Tibial artery (tissue), 4 donors: ENCODE results near the gene ITPRID1.

Source experiments
- DNase-seq, 2 donors: peaks; one replicate each; pipeline ENCODE4 v3.0.0-alpha.2; 2019
- H3K27ac ChIP-seq, 2 donors: fragments of 200-600 bp; sonication (generic) in 1 of 2; 1 replicate in 1 of 2; 2 replicates in 1 of 2; pipeline ENCODE4 v1.5.1; 2018 to 2019; ENCODE audit warnings: mild to moderate bottlenecking in 1 of 2
- H3K27me3 ChIP-seq, 2 donors: fragments of 200-600 bp; sonication (generic) in 1 of 2; one replicate each; pipeline versions ENCODE4 v1.5.1 to v1.6.0; 2016 to 2019
- H3K36me3 ChIP-seq, 3 donors: fragments of 200-600 bp; sonication (generic) in 2 of 3; one replicate each; pipeline ENCODE4 v1.5.1; 2016 to 2019; ENCODE audit warnings: mild to moderate bottlenecking in 2 of 3
- H3K4me1 ChIP-seq, 4 donors: fragments of 200-600 bp; sonication (generic) in 2 of 4; 1 replicate in 3 of 4; 2 replicates in 1 of 4; pipeline ENCODE4 v1.5.1; 2016 to 2019
- H3K4me3 ChIP-seq, 2 donors: fragments of 200-600 bp; sonication (generic) in 1 of 2; 1 replicate in 1 of 2; 2 replicates in 1 of 2; pipeline ENCODE4 v1.5.1; 2018 to 2019; ENCODE audit warnings: mild to moderate bottlenecking in 2 of 2
- H3K9me3 ChIP-seq, 3 donors: fragments of 200-600 bp; sonication (generic) in 1 of 3; one replicate each; pipeline ENCODE4 v1.5.1; 2016 to 2019
- intact Hi-C: fragments of 100-400 bp; cut with DNase I; formaldehyde crosslinking; loops from one replicate; pipeline ENCODE4 v1.15.0; 2023; ENCODE audit warnings: low total_unique reads
- TF ChIP-seq, protein P1 (sequence below), 2 experiments: fragments of 200-600 bp in 1 of 2; fragments of 450-650 bp in 1 of 2; IDR thresholded peaks; one replicate each; pipeline ENCODE4 v1.5.1; 2017 to 2019; ENCODE audit warnings: antibody characterized with exemption in 2 of 2, mild to moderate bottlenecking in 1 of 2, moderate library complexity in 1 of 2

ITPRID1 gene

GRCh38 chr7:31633894-31634494 lies 120.1 kb downstream of the ITPRID1 start:
- H3K4me3 ChIP-seq: no peak overlapping the region
- no peaks in the 10 kb centered on the region for H3K4me1 ChIP-seq
- TF ChIP-seq, protein P1, sequence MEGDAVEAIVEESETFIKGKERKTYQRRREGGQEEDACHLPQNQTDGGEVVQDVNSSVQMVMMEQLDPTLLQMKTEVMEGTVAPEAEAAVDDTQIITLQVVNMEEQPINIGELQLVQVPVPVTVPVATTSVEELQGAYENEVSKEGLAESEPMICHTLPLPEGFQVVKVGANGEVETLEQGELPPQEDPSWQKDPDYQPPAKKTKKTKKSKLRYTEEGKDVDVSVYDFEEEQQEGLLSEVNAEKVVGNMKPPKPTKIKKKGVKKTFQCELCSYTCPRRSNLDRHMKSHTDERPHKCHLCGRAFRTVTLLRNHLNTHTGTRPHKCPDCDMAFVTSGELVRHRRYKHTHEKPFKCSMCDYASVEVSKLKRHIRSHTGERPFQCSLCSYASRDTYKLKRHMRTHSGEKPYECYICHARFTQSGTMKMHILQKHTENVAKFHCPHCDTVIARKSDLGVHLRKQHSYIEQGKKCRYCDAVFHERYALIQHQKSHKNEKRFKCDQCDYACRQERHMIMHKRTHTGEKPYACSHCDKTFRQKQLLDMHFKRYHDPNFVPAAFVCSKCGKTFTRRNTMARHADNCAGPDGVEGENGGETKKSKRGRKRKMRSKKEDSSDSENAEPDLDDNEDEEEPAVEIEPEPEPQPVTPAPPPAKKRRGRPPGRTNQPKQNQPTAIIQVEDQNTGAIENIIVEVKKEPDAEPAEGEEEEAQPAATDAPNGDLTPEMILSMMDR (IDR thresholded peaks at IDR 0.05): peak; percentile 46 to 60
- no peaks in the 10 kb centered on the region for H3K27me3 ChIP-seq
- no peak overlapping the region for H3K27ac ChIP-seq
- peak in 1 of 2 donors; percentile 29 for DNase-seq
- no peaks in the 10 kb centered on the region for H3K9me3 ChIP-seq
- intact Hi-C loops: loop anchor here (10.0 kb wide), 2 partner anchors 199 to 499 kb away; no protein-coding TSS in a partner anchor
- no peaks in the 10 kb centered on the region for H3K36me3 ChIP-seq

DNA sequence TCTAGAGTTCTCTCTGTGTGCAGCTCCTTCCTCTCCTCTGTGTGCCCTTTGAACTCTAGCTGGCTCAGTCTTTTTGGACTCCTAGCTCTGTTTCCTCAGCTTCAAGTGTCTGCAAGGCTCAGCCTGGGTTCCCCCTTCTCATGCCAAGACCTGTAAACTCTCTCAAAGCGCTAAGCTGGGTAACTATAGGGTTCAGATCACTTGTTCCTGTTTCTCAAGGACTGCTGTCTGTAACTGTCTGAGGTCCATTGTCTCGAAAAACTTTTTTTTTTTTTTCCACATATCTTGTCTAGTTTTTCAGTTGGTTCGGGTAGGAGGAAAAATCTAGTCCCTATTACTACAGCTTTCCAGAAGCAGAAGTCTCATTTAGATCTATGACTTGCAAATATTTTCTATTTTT lies 126.5 kb downstream of the ITPRID1 start:
- H3K4me3 ChIP-seq: no peak overlapping the region
- TF ChIP-seq, protein P1 (IDR thresholded peaks at IDR 0.05): no peak
- intact Hi-C loops: no loop called here
- H3K27me3 ChIP-seq: no peaks in the 10 kb centered on the region
- no peak for DNase-seq
- H3K36me3 ChIP-seq: no peaks in the 10 kb centered on the region
- no peaks in the 10 kb centered on the region for H3K9me3 ChIP-seq
- no peak overlapping the region for H3K27ac ChIP-seq
- no peaks in the 10 kb centered on the region for H3K4me1 ChIP-seq

DNA sequence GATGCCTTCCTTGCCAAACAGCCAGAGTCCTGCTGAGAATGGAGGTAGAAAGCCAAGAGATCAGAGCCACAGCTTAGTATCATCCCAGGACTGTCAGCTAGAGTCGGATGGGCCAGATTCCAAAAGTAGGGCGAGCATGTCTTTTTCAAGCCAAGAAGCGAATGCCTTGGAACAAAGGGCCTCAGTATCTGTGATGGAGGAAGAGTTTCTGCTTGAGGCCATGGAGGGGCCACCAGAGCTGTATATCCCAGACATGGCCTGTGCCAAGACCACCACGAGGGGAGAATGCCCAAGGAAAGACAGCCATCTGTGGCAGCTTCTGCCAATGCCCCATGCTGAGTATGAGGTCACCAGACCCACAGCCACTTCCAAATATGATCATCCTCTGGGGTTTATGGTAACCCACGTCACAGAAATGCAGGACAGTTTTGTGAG lies 128.8 kb downstream of the ITPRID1 start:
- intact Hi-C loops: no loop called here
- no peaks in the 10 kb centered on the region for H3K27me3 ChIP-seq
- no peaks in the 10 kb centered on the region for H3K36me3 ChIP-seq
- no peaks in the 10 kb centered on the region for H3K9me3 ChIP-seq
- TF ChIP-seq, protein P1 (IDR thresholded peaks at IDR 0.05): no peak
- no peak for DNase-seq
- H3K4me3 ChIP-seq: no peak overlapping the region
- H3K4me1 ChIP-seq: no peaks in the 10 kb centered on the region
- no peak overlapping the region for H3K27ac ChIP-seq

GRCh38 chr7:31646942-31647341 lies 133.1 kb downstream of the ITPRID1 start:
- Histone ChIP-seq H3K4me1 (no peaks in the 10 kb centered on the region), H3K27me3 (no peaks in the 10 kb centered on the region), H3K9me3 (no peaks in the 10 kb centered on the region), H3K36me3 (no peaks in the 10 kb centered on the region), H3K27ac (no peak overlapping the region), H3K4me3 (no peak overlapping the region)
- TF ChIP-seq, protein P1 (IDR thresholded peaks at IDR 0.05): no peak
- no peak for DNase-seq
- intact Hi-C loops: no loop called here

GRCh38 chr7:31647511-31647910 lies 133.6 kb downstream of the ITPRID1 start:
- intact Hi-C loops: no loop called here
- Histone ChIP-seq H3K27me3 (no peaks in the 10 kb centered on the region), H3K4me1 (no peaks in the 10 kb centered on the region), H3K36me3 (no peaks in the 10 kb centered on the region), H3K9me3 (no peaks in the 10 kb centered on the region), H3K27ac (no peak overlapping the region), H3K4me3 (no peak overlapping the region)
- TF ChIP-seq, protein P1 (IDR thresholded peaks at IDR 0.05): no peak
- DNase-seq: no peak

- TF ChIP-seq, protein P1 (IDR thresholded peaks at IDR 0.05): no peak
- Histone ChIP-seq H3K36me3 (no peaks in the 10 kb centered on the region), H3K4me1 (no peaks in the 10 kb centered on the region), H3K4me3 (no peak overlapping the region), H3K27me3 (no peaks in the 10 kb centered on the region), H3K27ac (no peak overlapping the region), H3K9me3 (no peaks in the 10 kb centered on the region)
- intact Hi-C loops: no loop called here
- no peak for DNase-seq
These were observed 134.4 kb downstream of the ITPRID1 start for GRCh38 chr7:31648288-31648687.
